Measurements from ENCODE around the gene TMEM80.

DNA sequence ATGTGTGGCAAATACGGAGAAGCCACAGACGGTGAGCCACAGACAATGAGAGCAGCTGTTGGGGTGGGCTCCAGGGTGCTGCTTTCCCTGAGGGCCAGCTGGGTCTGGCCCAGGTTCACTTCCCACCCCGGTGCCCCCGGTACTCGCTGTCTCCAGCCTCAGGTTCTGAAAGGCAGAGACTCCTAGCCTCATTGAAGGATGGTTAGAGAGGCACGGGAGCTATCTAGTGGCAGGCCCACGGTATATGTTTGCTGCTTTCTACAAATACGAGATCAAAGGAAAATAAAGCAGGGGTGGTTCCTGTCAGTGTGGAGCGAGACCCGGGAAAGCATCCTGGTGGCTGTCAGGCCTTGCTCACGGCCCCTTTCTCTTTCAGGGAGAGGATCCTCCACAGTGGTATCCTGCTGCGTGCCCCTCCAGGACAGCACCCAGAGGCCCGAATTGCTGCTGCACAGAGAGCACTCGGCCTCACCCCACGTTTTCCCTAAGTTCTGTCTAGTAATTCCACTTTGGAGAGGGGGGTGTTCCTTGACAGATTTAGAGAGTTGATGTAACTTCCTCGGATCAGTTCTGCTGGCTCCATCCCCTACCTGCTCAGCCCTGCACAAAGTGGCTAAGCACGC, 3.0 kb downstream of the TMEM80 start:
- TF ChIP-seq POLR2AphosphoS5 (IDR thresholded peaks at IDR 0.05; ENCODE audit: control insufficient read depth, insufficient read depth, low read depth, low read length), result no peak
- TF ChIP-seq SP1 (CRISPR knock-in tag; IDR thresholded peaks at IDR 0.05), result no peak
- TF ChIP-seq TCF7 (IDR thresholded peaks at IDR 0.05; ENCODE audit: borderline replicate concordance), result no peak
- no peak for TF ChIP-seq FOXA1 (IDR thresholded peaks at IDR 0.05; ENCODE audit: borderline replicate concordance)
- TF ChIP-seq, protein P1, sequence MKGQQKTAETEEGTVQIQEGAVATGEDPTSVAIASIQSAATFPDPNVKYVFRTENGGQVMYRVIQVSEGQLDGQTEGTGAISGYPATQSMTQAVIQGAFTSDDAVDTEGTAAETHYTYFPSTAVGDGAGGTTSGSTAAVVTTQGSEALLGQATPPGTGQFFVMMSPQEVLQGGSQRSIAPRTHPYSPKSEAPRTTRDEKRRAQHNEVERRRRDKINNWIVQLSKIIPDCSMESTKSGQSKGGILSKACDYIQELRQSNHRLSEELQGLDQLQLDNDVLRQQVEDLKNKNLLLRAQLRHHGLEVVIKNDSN (CRISPR knock-in tag; IDR thresholded peaks at IDR 0.05), result no peak
- no peak for TF ChIP-seq KLF1 (tag; IDR thresholded peaks at IDR 0.05)
- no peak for TF ChIP-seq ZNF121 (CRISPR knock-in tag; conservative IDR thresholded peaks at IDR 0.05)
- TF ChIP-seq TBP (optimal IDR thresholded peaks at IDR 0.05; ENCODE audit: low read depth, low read length), result no peak
- TF ChIP-seq EP300 (IDR thresholded peaks at IDR 0.05; ENCODE audit: low read length), result no peak
- TF ChIP-seq, protein P2, sequence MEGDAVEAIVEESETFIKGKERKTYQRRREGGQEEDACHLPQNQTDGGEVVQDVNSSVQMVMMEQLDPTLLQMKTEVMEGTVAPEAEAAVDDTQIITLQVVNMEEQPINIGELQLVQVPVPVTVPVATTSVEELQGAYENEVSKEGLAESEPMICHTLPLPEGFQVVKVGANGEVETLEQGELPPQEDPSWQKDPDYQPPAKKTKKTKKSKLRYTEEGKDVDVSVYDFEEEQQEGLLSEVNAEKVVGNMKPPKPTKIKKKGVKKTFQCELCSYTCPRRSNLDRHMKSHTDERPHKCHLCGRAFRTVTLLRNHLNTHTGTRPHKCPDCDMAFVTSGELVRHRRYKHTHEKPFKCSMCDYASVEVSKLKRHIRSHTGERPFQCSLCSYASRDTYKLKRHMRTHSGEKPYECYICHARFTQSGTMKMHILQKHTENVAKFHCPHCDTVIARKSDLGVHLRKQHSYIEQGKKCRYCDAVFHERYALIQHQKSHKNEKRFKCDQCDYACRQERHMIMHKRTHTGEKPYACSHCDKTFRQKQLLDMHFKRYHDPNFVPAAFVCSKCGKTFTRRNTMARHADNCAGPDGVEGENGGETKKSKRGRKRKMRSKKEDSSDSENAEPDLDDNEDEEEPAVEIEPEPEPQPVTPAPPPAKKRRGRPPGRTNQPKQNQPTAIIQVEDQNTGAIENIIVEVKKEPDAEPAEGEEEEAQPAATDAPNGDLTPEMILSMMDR (IDR thresholded peaks at IDR 0.05 in 2 of 3, conservative IDR thresholded peaks at IDR 0.05 in 1 of 3; ENCODE audit: insufficient read depth in 2 of 3, low read depth in 1 of 3, low read length in 3 of 3), result no peak
- TF ChIP-seq, protein P3, sequence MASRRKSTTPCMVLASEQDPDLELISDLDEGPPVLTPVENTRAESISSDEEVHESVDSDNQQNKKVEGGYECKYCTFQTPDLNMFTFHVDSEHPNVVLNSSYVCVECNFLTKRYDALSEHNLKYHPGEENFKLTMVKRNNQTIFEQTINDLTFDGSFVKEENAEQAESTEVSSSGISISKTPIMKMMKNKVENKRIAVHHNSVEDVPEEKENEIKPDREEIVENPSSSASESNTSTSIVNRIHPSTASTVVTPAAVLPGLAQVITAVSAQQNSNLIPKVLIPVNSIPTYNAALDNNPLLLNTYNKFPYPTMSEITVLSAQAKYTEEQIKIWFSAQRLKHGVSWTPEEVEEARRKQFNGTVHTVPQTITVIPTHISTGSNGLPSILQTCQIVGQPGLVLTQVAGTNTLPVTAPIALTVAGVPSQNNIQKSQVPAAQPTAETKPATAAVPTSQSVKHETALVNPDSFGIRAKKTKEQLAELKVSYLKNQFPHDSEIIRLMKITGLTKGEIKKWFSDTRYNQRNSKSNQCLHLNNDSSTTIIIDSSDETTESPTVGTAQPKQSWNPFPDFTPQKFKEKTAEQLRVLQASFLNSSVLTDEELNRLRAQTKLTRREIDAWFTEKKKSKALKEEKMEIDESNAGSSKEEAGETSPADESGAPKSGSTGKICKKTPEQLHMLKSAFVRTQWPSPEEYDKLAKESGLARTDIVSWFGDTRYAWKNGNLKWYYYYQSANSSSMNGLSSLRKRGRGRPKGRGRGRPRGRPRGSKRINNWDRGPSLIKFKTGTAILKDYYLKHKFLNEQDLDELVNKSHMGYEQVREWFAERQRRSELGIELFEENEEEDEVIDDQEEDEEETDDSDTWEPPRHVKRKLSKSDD (conservative IDR thresholded peaks at IDR 0.05; ENCODE audit: low read length), result no peak
- no peak for TF ChIP-seq SAP30 (IDR thresholded peaks at IDR 0.05; ENCODE audit: borderline replicate concordance, insufficient read depth, low read depth, low read length, poor library complexity, severe bottlenecking)
- TF ChIP-seq, protein P4, sequence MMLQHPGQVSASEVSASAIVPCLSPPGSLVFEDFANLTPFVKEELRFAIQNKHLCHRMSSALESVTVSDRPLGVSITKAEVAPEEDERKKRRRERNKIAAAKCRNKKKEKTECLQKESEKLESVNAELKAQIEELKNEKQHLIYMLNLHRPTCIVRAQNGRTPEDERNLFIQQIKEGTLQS (IDR thresholded peaks at IDR 0.05), result no peak
- TF ChIP-seq, protein P4 (CRISPR knock-in tag; conservative IDR thresholded peaks at IDR 0.05), result no peak
- no peak for TF ChIP-seq ZNF764 (CRISPR knock-in tag; IDR thresholded peaks at IDR 0.05; ENCODE audit: low read depth)
